Stimulated activated CD8-positive, alpha-beta memory T cell treated with anti-CD3 and anti-CD28 coated beads, Interleukin-7, amount 100 ng/mL, for 24 hours (primary cell): ENCODE results near the gene HES6.

Experiments used
- DNase-seq: peaks from one replicate; pipeline ENCODE4 v3.0.0-alpha.2; 2020; ENCODE audit warnings: low read depth

Gene HES6

DNA sequence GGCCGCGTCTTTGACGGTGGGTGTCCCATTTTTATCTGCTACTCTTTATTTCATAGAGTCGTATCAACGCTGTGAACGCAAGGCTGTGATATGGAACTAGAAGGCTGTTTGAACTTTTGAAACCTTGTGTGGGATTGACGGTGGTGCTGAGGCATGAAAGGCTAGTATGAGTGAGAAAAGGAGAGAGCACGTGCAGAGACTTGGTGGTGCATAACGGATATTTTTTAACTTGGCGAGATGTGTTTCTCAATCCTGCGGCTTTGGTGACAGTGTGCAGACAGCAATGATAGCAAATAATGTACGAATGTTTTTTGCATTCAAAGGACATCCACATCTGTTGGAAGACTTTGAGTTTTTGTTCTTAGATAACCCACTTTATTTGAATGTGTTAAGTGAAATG lies 6.2 kb downstream of the HES6 start:
- no peak for DNase-seq

DNA sequence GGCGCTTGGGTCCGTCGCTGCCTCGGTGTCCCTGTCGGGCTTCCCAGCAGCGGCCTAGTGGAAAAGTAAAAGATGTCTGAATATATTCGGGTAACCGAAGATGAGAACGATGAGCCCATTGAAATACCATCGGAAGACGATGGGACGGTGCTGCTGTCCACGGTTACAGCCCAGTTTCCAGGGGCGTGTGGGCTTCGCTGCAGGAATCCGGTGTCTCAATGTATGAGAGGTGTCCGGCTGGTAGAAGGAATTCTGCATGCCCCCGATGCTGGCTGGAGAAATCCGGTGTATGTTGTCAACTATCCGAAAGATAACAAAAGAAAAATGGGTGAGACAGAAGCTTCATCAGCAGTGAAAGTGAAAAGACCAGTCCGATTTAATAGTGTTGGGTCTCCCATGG lies 8.0 kb downstream of the HES6 start:
- DNase-seq = no peak

DNA sequence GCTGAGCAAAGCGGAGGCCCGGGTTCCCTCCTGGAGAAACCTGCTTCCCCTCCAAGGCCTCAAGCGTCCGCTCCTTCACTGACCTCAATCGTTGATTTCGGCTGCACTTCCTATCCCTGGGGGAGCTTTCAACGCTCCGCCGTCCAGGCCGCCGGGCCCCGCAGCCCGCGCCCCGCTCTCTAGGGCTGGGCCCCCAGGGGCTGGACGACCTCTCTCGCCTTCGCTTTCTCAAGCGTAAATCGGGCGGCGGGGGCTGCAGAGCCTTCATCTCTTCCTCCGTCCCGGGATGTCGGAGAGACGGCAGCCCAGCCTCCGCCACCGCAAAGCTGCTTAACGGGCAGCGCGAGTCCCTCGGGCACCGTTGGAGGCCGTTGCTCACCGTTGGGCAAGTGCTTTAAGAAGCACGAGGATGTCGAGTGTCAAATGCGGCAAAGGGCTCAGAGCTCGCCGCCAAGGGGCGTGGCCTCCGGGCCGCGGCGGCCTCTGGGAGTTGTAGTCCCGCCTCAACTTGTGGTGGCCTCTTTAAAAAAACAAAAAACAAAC lies 8.5 kb downstream of the HES6 start:
- peak; percentile 50 for DNase-seq

DNA sequence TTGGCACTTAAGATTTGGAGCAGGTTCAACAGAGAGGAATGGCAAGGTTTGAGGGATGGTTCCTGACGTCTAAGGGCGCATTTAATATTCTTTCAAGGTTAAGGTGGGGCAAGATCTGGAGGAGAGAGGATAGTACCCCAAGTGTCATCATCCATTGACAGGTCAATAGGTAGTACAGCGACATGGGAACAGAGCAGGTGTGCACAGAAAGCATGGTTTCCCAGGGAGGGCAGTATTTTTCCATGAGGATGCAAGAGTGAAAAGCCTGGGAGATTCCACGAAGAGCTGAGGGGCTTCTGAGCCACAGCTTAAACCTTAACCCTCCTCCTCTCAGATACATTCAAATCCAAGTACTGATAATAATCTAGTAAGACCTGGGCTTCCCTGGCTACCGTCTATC lies 9.1 kb downstream of the HES6 start:
- DNase-seq = no peak

DNA sequence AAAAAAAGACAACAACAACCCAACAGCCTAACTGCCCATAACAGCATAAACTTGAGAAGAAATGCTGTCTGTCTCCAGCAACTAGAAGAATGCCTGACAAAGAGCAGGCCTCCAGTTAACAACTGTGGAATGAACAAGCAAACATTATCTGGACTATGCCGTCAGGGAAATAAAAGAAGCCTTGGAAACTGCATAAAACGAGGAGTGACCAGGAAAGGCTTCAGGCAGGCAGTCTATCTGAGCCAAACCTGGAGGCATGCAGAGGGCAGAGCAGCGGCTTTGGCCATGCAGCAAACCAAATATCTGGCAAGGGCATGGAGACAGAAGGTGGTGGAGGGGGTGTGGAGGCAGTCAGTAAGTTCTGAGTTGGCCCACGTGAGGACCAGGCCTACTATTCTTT lies 11.1 kb downstream of the HES6 start:
- DNase-seq = no peak

DNA sequence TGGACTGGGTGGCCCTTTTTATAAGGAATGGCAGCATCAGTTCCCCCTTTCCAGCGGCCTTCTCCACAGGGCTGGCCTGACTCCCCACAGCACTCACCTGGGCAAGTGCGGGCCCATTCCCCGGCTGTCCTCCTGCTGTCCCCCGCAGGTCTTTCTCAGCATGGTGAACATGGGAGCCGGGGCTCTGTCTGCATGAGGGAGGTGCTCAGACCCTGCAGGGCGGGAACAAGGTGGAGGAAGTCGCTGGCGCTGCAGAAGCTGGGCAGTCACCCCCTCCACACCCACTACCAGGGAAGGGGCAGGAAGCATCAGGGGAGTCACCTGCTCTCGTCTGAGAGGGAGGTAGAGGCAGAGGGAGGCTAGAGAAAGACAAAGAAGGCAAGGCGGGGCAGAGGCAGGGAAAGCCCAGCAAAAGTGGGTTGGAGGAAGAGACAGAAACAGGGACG lies 12.2 kb downstream of the HES6 start:
- no peak for DNase-seq

DNA sequence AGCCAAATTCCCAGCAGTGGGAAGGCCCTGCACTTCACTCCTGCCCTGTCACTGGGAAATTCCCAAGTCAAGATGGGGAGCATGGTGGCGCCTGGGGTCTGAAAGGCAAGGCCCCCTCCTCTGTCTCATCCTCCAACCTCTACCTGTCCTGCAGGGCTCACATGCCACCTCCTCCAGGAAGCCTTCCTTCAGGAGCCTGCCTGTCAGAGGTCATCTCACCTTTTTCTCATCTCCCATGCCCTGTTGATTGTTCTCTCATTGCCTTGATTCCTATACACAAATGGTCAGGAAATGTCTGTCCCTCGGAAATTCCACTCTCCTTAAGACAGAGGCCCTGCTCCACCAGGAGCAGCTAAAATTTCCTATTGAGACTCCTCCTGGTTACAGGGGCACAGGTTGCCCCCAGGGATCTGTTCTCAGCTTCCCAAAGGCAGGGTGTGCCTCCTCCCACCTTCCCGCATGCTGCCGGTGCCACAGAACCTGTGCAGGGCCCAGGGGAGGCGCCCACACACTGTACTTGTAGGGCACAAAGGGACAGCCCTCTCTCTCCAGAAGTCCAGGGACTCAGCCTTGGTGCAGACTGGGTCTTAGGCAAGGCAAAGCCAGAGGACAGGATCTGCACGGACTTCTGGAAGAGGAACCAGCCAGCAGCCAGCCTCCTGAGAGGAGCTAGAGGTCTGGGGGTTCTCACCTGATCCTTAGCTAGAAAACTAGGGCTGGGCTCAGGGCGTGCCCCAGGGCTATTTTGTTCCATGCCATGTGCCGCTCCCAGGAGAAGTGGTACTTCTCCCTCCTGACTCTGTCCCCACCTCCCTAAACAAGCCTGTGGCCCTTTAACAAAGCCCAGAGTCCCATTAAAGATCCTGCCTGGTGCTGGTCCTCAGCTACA lies 12.9 kb downstream of the HES6 start:
- no peak for DNase-seq

DNA sequence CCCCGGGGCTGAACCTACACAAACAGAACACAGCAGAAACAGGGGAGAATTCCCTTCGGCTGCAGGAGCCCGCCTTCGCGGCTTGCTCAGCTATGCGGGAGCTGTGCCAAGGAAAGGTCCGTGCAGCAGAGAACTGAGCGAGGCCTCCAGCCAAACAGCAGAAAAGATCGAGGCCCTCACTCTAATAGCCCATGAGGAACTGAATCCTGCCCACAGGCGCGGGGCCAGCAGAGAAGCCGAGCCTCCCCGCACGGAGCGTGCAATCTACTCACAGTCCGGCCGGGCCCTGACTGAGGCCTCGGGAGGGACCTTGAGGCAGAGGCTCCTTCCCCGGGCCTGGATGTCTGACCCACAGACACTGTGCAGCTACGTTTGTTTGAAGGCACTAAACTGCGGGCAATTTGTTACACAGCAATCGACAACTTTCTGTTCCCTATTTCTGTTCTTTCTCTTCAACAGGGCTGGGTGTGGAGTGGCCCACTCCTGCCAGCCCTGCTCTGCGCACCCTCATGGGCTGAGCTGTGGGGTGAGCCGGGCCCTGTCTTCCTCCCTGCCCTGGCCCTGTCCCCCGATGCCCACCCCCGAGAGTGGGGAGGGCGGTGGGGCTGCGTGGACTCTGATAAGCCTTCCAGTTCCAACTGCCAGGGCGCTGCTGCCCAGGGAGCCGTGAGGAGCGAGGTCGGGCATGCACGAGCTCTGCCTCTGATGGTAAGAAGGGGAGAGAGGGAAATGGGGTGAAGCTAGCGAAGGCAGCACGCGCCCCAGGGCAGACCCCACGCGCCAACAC lies 13.7 kb downstream of the HES6 start:
- DNase-seq = no peak

DNA sequence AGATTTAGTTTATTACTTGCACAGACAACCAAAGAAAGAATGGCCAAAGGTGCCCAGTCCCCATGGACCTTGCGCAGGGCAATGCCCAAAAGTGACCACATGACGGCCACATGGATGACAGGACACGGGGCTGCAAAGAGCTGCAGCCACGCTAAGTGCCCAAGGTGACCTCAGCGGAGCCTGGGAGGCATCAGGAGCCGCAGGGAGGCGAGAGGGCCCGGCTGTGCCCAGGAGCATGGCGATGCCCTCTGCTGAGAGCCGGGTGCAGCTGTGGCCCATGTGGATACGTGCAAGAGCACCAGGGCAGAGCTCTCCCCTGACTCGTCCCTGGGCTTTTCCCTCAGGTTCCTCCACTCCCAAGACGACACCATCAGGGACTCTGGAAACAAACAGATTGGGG lies 14.7 kb downstream of the HES6 start:
- DNase-seq = no peak

DNA sequence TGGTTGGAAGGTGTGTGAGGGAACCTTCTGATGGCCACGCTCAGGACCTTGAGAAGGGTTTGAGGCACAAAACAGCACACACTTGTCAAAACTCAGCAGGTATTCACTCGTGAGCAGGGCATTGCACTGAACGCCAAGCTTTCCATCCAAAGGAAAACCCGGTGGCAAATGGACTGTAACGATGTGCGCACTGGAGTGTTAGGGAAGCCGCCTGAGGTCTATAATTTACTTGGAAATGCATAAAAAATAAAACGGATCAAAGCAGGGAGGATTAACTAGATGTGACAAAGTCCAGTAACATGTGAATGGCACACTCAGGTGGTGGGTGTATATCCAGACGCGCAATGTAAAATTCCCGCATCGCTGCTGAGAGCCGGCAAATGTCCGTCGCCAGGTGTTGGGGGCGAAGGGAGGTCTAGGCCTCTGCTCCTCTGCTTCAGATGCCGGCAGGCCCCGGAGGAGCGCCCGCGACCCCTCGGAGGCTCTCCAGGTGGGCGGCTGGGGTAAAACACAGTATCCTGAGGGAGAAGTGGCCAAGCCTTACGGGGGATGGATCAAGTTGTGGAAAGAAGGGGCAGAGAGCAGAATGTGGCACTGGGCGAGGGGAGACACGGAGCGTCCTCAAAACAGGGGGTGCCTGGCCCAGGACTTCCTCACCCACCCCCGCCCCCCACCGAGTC lies 15.3 kb downstream of the HES6 start:
- DNase-seq = no peak

DNA sequence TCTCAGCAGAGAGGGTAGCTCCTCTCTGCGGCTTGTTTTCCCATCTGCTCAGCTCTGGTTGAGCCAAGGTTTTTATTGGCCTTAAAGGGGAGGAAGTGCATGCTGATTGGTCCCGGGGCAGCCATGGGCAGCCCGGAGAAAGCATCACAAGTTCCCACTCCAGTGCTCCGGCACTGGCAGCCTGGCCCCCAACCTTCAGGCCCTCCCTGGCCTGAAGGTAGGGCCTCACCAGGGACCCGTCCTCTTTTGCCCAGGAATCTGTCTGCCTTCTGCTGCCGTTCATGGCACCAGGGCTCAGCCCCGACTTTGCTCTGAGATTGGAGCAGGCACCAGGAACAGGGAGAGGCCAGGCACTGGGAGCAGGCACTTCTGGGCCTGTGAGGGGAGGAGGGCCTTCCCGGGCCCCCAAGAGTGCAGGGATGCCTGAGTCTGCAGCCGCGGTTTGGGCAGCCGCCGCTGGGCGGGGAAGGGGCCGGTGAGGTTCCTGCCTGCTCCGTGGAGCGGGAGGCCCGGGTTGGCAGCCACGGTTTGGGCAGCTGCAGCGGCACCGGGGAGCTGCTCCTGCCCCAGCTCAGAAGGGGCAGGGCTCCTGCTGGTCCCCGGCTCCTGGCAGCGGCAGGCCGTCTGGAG lies 18.8 kb downstream of the HES6 start:
- DNase-seq = no peak

DNA sequence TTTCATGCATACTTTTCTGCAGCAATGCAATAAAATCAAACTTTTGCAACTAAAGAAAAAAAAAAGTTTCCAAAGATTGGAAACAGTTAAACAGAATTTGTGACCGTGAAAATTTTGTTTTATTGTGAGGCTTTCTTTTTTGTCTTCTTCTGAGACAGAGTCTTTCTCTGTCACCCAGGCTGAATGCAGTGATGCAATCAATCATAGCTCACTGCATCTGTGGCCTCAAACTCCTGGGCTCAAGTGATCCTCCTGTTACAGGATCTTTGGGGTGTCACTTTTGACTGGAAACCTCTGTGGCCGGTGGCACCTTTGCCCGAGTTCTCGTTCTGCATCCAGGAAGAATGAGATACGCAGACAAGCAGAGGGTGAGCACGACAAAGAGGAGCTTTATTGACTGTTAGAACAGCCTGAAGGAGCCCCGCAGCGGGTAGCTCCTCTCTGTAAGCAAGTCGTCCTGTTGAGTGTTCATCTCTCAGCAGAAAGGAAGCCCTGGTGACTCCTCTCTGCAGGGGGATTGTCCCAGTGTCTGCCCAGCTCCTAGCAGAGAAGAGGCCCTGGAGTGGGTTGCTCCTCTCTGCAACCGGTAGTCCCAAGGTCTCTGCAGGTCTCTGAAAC lies 19.5 kb downstream of the HES6 start:
- DNase-seq = no peak

DNA sequence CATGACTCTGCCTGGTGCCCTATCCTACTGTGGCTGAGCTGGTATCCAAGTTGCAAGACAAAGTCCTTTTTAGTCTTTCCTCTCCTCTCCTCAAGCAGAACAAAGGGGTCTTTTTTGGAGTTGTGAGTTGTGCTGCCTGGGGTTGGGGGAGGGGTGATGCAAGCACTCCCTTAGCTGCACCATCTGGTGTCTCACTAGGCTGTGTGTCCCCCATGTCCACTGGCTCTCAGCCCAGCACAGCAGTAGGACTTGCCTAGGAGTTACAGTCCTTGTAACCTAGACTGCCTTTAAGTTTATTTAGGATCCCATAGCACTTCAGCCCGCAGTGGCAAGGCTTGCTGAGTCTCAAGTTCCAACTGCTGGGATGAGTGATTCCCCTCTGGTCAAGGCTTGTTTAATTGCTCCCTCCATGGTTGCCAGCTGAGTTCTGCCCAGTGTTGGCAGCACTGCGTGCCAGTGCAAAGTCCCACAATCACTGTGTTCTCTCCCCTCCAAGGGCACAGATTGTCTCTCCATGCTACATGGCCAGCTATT lies 23.1 kb downstream of the HES6 start:
- no peak for DNase-seq

DNA sequence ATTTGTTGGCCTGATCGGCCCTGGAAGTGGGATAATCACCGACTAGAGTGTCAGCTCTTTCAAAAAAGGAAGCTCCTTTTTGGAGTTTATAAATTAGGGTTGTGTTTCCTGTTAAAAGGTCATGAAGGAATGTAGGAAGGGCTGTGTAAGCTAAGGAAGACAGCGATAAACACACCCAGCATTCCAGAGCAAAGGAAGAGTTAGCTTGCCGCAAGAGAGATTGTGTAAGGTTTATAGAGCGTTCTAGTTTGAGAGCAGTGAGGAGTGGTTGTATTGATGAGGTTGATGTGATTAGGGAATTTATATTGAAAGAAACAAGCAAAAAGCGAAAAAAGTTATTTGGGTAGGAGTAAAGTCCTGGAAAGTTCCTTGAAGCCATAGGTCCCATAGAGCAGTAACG lies 32.8 kb downstream of the HES6 start:
- DNase-seq = no peak

DNA sequence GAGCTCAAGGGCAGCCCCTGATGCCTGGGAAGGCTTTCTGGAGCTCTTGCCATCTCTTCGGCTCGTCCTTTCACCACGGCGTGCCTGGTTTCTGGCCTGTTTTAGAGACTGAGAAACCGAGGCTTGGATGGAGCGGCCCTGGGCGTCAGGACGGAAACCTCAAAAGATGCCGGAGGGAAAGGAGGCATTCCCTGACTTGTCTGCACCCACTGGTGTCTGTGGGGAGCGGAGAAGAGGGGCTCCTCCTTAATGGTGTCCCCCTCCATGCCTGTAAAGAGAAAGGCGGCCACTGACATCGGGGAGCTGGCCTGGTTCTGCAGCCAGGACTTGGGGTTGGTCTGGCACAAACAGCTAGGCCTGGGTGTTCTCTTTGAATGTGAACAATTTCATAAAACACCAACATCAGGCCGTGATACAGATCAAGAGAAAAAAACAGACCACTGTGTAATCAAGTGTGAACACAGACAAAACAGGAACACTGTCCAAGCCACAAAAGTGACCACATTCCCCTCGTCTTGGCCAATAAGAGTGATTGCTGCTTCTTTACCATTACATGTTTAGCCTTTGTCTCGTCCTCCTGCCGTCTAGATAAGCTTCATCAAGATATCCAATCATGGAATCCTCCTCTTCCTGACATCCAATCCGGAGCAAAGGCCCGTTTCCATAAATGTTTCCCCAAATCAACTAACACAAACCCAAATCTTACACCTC lies 35.7 kb downstream of the HES6 start:
- no peak for DNase-seq

DNA sequence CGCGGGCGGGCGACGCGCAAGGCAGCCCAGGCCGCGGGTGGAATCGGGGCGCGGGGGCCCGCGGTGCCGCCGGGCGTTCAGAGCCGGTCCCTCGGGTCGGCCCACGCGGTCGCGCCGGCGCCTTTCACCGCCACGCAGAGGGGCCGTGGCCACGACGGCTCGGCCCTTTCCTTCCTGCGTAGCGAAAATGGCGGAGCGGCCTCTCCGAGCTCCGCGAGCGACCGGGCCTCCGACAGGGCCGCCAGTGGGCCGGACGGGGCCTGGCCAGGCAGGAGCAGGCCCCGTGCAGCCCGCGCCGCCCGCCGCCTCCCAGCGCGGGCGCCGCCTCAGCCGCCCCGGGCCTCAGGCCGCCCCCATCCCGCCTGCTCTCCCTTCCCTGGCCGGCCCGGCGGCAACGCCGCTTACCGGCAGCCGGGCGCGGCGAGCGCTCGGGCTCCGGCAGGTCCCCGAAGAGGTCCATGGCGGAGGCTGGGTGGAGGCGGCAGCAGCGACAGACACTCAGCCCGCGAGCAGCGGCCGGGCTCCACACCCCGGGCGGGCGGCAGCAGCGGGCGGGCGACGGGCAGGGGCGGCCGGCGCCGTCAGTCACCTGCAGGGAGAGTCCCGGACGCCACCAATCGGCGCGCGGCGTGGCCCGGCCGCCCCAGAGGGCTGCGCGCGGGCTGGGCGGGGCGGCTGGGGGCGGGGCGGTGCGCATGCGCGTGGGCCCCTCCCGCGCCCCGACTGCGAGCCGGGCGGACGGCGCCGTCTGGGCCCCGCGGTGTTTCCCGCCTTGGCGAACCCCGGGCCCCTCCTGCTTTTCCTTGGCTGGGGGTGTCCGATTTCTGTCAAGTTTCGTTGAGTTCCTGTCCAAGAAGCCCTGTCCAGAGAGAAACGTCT lies 36.5 kb downstream of the HES6 start, which contains the start of gene ILKAP:
TSS of gene ILKAP (minus strand) at position 602 of the 879 bp plus-strand sequence. CDS start at position 460, 142 bp downstream.
- DNase-seq = peak; percentile 81

DNA sequence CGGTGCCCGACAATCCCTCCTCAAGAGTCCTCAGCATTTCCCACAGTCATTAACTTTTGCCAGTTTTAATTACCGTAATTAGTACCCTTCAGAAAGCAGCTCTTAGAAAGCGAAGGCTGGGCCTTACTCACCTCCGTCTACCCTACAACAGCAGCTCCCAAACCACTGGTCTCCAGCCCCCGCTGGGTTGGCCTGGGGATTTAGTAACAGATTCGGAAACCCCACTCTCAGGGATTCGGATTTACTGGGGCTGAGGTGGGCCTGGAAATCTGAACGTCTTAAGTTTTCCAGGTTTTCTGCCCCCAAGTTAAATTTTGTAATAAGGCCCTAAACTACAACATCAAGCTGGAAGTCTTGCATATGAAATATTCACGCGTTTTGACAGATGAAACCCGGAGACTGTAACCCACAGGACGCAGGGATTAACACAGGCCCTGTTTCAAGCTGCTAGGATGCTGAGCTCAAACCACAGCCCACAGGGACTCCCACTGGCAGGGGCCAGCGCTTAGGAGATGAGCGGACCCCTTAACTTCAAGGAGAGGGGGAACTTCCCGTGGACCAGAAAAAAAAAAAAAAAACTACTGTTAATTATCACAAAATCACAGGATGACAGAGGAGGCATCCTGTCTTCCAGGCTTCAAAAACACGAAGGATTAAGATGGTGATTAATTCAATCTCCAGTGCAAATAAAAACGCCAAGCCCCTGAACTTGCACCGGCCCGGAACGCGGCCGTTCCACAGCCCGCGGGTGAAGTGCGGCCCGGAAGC lies 37.3 kb downstream of the HES6 start:
- DNase-seq = no peak

DNA sequence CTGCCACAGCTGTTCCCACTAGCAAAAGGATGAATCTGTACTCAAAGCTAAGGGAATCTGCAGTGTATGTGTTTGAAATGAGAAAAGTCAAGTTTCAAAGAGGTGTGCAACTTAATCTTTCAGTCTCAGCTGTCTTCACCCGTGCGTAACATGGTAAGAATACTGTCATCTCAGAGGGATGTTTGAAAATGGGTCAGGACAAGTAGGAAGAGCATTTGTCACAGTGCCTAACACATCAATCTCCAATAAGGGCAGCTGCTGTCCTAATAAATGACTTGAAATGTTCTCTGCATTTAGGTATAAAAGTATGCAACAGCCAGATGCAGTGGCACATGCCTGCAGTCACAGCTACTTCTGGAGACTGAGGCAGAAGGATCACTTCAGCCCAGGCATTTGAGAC lies 49.4 kb downstream of the HES6 start:
- no peak for DNase-seq
